Frontal cortex (tissue), 4 donors: ENCODE data around the gene MAP2K5. TPM values are rescaled to one million over a fixed set of nuclear protein-coding genes. Genes with fewer than 3 reads are reported as not detected.
A peak's percentile ranks its signal among the peaks of the same experiment; 100 is the strongest.

Experiments
- DNase-seq, 2 donors: peaks; one replicate each; pipeline ENCODE4 v3.0.0; 2012; ENCODE audit warnings: low spot score in 2 of 2
- FAIRE-seq: peaks from 2 replicates; lab custom pipeline; 2012; peaks lifted over from hg19 to GRCh38; lab: Jason Lieb, UNC
- total RNA-seq: library from RNA; depleted of rRNA; stranded (reverse); fragments of >200 nt; gene quantifications from one replicate; pipeline ENCODE4 v1.2.3, GENCODE V29; 2014
- donor health status: control.
- donor health status: control.
- donor health status: control.

The MAP2K5 gene
- total RNA-seq, 1 donor from 2014 or later, result 11.0 TPM

- FAIRE-seq (no peak), DNase-seq (no peak)
Observed at GRCh38 chr15:67813104-67813634, 270.7 kb downstream of the MAP2K5 start.

GRCh38 chr15:67815036-67815592 lies 272.6 kb downstream of the MAP2K5 start:
- FAIRE-seq (no peak), DNase-seq (no peak)

DNA sequence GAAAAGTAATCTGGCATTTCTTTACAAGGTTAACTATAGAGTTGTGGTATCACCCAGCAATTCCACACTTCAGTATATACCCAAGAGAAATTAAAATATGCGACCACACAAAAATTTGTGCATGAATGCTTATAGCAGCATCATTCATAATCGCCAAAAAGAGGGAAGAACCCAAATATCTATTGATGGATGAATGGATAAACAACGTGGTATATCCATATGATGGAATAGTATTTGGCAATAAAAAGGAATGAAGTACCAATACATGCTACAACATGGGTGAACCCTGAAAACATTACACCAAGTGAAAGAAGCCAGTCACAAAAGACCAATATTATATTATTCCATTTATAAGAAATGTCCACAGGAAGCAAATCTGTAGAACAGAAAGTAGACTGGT lies 274.2 kb downstream of the MAP2K5 start:
- DNase-seq, result no peak
- FAIRE-seq, result no peak

DNA sequence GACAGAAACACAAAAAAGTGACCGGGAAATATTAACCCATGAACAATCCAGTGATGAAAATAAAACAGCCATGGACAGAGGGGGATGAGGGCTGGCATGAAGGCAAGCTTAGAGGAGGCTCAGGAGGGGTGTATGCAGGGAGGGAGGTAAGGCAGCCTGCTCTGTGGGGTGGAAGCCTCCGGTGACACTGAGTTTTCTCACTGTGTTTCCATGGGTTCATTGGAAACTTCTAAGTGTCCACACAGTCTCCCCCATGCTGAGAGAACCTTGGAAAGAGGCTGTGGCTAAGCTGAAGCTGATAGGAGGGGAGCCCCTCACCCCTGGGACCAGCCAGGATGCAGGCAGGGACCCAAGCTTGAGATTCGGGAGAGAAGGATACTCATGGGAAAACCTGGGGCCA lies 276.0 kb downstream of the MAP2K5 start:
- DNase-seq (no peak), FAIRE-seq (no peak)

- DNase-seq, result peak in 1 of 2 donors; percentile 10
- no peak for FAIRE-seq
Observed at GRCh38 chr15:67819636-67820035, 277.1 kb downstream of the MAP2K5 start.

DNA sequence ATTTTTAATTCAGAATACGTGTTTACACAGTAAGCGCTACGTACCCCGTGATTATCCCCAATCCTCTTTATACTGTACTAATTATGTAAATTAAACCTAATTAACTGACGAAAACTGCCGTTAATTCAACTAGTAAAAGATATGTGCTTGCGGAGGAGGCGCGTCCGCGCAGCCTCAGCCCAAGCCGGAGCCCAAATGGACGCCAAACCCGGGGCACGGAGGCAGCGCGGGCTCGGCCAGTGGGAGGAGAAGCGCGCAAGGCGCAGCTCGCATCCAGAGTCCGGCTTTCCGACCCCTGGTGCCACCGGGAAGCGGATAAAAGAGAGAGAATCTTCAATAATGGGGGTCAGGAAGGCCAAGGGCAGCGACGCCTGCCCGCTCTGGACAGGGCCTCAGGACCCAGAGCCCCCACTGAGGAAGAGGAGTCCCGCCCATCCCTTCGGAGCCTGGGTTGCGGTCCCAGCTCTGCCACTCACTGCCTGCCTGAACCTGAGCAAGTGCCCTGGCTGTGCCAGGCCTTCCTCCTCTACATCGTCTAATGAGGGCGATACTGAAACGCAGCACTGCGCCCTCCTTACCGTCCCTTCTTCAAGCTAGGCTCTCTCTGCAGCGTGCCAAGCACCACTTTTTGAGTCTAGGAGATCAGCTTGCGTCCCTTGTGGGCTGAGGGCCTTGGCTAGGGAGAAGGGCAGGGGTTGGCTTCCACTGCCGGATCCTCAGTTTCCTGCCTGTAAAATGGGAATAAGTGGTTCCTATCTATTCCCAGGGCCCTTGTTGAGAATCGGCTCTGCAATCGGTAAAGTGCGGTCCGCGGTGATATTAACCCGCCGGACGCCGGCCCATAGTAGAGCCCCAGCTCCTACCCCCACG lies 277.9 kb downstream of the MAP2K5 start:
- DNase-seq, result peak in 1 of 2 donors; percentile 20
- no peak for FAIRE-seq

- DNase-seq (peak; percentile 70 to 72), FAIRE-seq (no peak)
Observed at GRCh38 chr15:67820992-67821783, 278.7 kb downstream of the MAP2K5 start.

DNA sequence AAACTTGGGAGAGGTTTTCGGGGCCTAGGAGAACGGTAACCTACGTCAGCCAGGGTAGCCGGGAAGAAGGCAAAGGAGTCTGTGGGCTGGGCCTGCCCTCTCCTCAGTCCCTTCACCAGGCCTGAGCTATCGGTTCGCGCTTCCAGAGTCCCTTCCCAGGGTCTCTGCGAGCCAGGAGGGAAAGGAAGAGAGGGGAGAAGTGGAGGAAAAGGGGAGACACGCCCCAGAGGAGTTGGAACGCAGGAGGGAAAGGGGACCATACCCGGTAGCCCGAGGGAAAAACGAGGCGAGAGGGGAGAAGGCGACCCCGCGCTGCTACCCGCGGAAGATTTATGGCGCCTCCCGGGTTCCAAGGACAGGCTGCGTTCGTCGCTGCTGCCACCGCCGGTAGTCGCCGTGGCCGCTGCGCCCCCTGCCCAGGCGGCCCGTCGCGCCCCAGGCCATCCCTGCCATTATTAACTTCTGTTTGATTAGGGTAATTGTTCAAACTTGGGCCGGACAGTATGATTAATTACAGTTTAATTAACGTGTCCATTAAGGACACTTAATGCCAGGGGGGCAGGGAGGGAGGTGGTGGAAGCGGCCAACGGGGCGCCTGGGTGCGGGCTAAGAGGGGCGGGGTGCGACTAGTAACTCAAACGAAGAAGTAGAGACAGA lies 279.4 kb downstream of the MAP2K5 start:
- DNase-seq, result peak in 1 of 2 donors; percentile 24

DNA sequence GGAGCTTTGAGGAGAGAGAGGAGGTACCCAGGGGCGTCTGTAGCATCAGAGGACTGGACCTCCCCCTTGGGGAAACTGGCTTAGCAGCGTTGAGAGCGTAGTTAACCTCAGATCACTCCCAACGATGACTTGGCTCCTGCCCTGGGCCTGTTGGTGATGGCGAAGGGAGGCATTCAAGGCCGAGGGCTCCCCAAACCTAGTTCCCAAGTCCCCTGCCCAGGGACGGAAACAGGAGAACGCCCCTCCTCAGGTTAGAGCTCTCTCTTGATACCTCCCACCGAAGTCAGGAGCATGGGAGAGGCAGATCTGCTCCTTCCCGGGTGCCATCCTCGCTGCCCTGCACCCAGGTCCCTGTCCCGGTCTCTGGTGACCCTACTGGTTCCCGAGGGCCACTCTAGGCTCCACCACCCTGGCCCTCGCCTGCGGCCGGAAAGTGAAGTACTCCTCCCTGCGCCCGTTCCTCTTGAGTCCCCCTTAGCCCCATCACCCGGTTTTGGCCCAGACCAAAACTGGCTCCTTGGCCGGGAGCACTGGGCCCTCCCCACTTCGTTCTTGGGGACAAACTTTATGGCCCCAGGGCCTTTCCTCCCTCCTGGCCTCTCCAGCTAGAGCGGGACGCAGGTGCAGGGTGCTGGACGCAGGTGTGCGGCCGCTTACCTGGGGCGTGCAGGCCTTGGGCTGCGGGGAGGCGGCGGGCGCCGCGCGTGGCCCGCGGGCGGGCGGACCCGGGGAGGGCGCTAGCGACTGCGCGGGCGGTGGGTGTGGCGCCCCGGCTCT lies 280.2 kb downstream of the MAP2K5 start:
- peak in 1 of 2 donors; percentile 38 for DNase-seq
- FAIRE-seq, result no peak

More for the DNA sequence above, 279.4 kb downstream of the MAP2K5 start:
- FAIRE-seq, result no peak

DNA sequence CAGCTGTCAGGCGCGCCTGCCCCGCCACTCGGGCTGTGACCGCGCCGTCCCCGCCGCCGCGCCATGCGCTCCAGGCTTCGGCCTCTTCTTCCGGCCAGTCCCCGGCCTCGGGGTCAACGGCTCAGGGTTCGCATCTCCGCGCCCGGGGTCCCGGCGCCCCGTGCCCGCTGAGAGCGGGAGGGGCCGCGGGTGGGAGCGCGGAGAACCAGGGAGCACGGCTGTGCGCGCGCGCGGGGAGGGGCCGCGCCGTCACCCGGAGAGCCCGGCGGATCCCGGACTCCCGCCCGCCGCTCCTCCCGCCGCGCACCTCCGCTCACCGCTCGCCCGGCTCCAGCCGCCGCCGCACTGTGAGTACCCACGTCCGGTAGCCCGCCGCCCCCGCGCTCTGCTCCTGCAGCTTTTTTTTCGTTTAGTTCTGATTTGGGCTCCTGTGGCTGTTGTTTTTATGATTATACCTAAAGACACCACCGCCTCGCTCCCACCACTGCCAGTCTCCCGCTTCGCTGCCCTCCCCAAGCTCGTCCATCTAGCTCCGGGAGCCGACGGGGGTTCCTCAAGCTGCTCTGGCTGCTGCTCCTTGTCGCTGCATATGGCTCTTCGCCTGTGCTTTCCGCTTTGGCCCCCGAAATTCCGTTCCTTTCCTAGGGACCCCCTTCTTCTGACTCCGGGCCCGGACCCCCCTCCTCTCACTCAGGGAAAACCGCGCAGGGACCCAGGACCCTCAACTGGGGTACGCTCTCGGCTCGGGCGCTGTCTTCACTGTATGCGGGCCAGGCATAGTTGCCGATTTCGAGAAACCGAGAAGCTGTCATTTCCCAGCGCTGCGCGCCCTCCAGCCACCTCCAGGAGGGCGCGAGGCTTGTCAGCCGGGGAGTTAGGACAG lies 281.1 kb downstream of the MAP2K5 start:
- no peak for FAIRE-seq
- DNase-seq, result peak in 1 of 2 donors; percentile 43

DNA sequence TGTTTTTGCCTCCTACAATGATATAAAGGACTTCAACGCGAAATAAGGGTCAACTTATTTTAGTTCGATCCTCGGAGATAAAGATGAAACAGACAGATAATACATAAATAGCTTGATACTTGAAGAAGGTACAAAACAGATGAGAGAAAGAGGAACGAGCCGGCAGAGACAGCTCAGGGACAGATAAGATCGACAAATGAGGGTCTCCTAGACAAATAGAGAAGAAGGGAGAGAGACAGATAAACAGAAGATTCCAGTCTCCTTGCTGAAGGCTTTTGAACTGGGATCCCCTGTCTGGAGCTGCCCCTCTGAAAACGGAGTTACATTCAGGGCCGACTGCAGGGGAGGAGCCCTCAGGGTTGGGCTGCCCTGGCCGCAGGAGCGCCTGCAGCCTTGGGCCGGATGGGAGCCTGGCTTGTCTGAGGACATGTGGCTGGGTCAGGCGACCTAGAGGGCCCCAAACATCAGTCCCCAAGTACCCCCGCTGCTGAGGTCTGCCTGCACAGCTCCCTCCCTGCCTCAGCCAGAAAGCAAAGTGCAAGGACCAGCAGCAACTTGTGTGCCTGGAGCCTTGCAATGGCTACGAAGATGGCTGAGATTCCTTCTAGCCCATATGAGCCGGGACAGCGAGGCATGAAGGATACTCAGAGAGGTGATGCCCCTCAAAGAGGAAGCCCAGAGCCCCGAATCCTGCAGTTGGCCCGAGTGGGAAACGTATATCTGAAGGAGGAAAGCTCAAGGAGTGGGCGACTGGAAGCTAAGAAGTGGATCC lies 281.9 kb downstream of the MAP2K5 start:
- FAIRE-seq (no peak), DNase-seq (peak in 1 of 2 donors; percentile 36)

DNA sequence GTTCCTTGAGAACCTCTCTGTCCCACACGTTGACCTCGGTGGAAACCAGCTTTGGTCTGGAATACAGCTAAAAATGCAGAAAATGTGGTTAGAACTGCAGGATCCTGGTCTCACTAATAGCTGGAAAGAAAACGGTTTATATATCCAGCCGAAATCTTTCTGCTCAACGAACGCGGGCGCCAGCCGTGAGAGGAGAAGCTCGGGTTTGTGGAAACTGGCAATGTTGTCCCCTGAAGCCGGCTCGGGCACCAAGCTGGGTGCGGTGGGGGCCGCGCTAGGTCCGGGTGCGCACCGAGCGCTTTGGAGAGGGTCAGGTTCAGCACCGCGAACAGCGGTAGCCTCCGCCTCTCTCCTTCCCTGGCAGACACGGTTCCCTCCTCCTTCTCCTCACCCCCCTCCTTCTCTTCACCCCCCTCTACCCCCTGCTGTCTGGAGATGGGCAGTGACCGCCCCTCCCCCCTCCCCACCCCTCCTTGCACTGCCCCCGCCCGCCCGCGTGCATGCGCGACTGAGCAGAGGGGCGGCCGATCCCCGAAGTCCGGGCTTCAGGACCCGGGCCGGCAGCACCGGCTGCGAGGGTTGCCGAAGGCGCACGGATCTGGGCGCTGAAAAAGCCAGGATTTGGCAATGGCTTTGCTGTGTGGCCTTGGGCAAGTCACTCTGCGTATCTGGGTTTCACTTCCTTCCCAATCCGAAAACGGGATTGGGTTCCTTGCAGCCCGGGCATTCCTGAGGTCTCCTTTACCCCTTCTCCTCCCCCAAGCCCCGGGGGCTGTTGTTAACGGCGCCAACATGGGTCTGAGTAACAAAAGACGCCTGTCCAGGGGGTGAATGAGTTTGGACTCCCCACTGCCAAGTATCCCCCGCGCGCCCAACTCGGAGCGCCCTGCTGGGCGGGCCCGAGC lies 282.7 kb downstream of the MAP2K5 start, which contains the start of gene SKOR1:
SKOR1 (plus strand) TSS at position 534 of the 905 bp plus-strand sequence; CDS start at position 628, 94 bp downstream.
- DNase-seq, result peak in 1 of 2 donors; percentile 50
- no peak for FAIRE-seq

DNA sequence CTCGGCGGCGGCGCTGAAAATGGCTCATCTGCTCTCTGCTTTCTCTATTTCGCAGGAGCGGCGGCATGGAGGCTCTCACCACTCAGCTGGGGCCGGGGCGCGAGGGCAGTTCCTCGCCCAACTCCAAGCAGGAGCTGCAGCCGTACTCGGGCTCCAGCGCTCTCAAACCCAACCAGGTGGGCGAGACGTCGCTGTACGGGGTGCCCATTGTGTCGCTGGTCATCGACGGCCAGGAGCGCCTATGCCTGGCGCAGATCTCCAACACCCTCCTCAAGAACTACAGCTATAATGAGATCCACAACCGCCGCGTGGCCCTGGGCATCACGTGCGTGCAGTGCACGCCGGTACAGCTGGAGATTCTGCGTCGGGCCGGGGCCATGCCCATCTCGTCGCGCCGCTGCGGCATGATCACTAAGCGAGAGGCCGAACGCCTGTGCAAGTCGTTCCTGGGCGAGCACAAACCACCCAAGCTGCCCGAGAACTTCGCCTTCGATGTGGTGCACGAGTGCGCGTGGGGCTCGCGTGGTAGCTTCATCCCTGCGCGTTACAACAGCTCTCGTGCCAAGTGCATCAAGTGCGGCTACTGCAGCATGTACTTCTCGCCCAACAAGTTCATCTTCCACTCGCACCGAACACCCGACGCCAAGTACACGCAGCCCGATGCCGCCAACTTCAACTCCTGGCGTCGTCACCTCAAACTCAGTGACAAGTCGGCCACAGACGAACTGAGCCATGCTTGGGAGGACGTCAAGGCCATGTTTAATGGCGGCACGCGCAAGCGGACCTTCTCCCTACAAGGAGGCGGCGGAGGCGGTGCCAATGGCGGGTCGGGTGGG lies 283.6 kb downstream of the MAP2K5 start:
- no peak for FAIRE-seq
- peak in 1 of 2 donors; percentile 38 for DNase-seq

DNA sequence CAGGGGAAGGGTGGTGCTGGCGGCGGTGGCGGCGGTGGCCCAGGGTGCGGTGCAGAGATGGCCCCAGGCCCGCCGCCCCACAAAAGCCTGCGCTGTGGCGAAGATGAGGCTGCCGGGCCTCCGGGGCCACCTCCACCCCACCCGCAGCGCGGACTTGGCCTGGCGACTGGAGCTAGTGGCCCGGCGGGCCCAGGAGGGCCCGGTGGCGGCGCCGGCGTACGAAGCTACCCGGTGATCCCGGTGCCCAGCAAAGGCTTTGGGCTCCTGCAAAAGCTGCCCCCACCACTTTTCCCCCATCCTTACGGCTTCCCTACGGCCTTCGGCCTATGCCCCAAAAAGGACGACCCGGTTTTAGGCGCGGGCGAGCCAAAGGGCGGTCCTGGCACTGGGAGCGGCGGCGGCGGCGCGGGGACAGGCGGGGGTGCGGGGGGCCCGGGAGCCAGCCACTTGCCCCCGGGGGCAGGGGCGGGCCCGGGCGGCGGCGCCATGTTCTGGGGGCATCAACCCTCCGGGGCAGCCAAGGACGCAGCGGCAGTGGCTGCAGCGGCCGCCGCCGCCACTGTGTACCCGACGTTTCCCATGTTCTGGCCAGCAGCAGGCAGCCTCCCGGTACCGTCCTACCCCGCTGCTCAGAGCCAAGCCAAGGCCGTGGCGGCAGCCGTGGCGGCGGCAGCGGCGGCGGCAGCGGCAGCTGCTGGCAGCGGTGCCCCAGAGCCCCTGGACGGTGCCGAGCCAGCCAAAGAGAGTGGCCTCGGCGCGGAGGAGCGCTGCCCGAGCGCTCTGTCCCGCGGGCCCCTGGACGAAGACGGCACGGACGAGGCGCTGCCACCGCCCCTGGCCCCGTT lies 284.4 kb downstream of the MAP2K5 start:
- FAIRE-seq, result no peak

More for the DNA sequence above, 284.4 kb downstream of the MAP2K5 start:
- peak in 1 of 2 donors; percentile 44 for DNase-seq
